ENCODE measurements around the gene DDX49.

DDX49 gene

GRCh38 chr19:18939922-18940768 lies 20.6 kb downstream of the DDX49 start:
- DNase-seq (ENCODE audit: low read depth), result peak; percentile 66
- no peak for TF ChIP-seq CTCF (conservative IDR thresholded peaks at IDR 0.05; ENCODE audit: low read depth, low read length)
- H3K4me3 ChIP-seq (ENCODE audit: low read depth, low read length), result peak overlapping the region; percentile 77

- peak; percentile 46 for TF ChIP-seq CTCF (conservative IDR thresholded peaks at IDR 0.05; ENCODE audit: low read depth, low read length)
- H3K4me3 ChIP-seq (ENCODE audit: low read depth, low read length), result peak within 1 kb of the TSS; percentile 77
- peak; percentile 54 for DNase-seq (ENCODE audit: low read depth)
Measured at GRCh38 chr19:18940769-18941627, 21.5 kb downstream of the DDX49 start, which contains the start of gene HOMER3. Gene HOMER3, minus strand, starts transcription at chr19:18941217. Its CDS starts 2,235 bp downstream, at chr19:18938982.

GRCh38 chr19:18941628-18942354 lies 22.3 kb downstream of the DDX49 start:
- no peak for TF ChIP-seq CTCF (conservative IDR thresholded peaks at IDR 0.05; ENCODE audit: low read depth, low read length)
- H3K4me3 ChIP-seq (ENCODE audit: low read depth, low read length), result peak overlapping the region; percentile 33

GRCh38 chr19:18942692-18943091 lies 23.2 kb downstream of the DDX49 start:
- no peak for DNase-seq (ENCODE audit: low read depth)
- no peak overlapping the region for H3K4me3 ChIP-seq (ENCODE audit: low read depth, low read length)
- TF ChIP-seq CTCF (conservative IDR thresholded peaks at IDR 0.05; ENCODE audit: low read depth, low read length), result no peak

More at GRCh38 chr19:18941628-18942354, 22.3 kb downstream of the DDX49 start:
- DNase-seq (ENCODE audit: low read depth), result peak; percentile 17

- no peak overlapping the region for H3K4me3 ChIP-seq (ENCODE audit: low read depth, low read length)
- DNase-seq (ENCODE audit: low read depth), result no peak
- TF ChIP-seq CTCF (conservative IDR thresholded peaks at IDR 0.05; ENCODE audit: low read depth, low read length), result no peak
Measured at GRCh38 chr19:18943465-18943864, 23.9 kb downstream of the DDX49 start.

- TF ChIP-seq CTCF (conservative IDR thresholded peaks at IDR 0.05; ENCODE audit: low read depth, low read length), result no peak
- no peak overlapping the region for H3K4me3 ChIP-seq (ENCODE audit: low read depth, low read length)
- DNase-seq (ENCODE audit: low read depth), result no peak
Measured at GRCh38 chr19:18945297-18945696, 25.8 kb downstream of the DDX49 start.
